C4-2B (cell line): ENCODE data around the gene MYO7B.

Experiments
- ZFX ChIP-seq: fragments of 450-650 bp; IDR thresholded peaks from 2 replicates; pipeline ENCODE4 v1.6.1; 2017
- TF ChIP-seq, protein P1 (sequence below): fragments of 450-650 bp; conservative IDR thresholded peaks from 2 replicates; pipeline ENCODE4 v1.5.1; 2017; ENCODE audit warnings: mild to moderate bottlenecking

GRCh38 chr2:127619203-127619590 is 83.7 kb downstream of the MYO7B start:
- TF ChIP-seq, protein P1, sequence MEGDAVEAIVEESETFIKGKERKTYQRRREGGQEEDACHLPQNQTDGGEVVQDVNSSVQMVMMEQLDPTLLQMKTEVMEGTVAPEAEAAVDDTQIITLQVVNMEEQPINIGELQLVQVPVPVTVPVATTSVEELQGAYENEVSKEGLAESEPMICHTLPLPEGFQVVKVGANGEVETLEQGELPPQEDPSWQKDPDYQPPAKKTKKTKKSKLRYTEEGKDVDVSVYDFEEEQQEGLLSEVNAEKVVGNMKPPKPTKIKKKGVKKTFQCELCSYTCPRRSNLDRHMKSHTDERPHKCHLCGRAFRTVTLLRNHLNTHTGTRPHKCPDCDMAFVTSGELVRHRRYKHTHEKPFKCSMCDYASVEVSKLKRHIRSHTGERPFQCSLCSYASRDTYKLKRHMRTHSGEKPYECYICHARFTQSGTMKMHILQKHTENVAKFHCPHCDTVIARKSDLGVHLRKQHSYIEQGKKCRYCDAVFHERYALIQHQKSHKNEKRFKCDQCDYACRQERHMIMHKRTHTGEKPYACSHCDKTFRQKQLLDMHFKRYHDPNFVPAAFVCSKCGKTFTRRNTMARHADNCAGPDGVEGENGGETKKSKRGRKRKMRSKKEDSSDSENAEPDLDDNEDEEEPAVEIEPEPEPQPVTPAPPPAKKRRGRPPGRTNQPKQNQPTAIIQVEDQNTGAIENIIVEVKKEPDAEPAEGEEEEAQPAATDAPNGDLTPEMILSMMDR, result no peak
- TF ChIP-seq ZFX, result no peak
